K562 (cell line): ENCODE data around the gene RPS4Y1. TPM values are rescaled to one million over a fixed set of nuclear protein-coding genes. Genes with fewer than 3 reads are reported as not detected.

Experiments used
- CUX1 ChIP-seq: fragments of 200-800 bp; sonication (Bioruptor generic); IDR thresholded peaks from 2 replicates; pipeline ENCODE4 v1.6.1; 2016; ENCODE audit warnings: missing genetic modification characterization, missing compliant biosample characterization
- MED1 ChIP-seq: sonication (generic); formaldehyde crosslinking; IDR thresholded peaks from 2 replicates; pipeline ENCODE4 v1.8.1; 2023; ENCODE audit warnings: missing genetic modification reagents, borderline replicate concordance
- ZMIZ1 ChIP-seq, 2 experiments: fragments of 150-350 bp in 1 of 2; IDR thresholded peaks; 2 replicates each; pipeline ENCODE4 v1.6.1; 2012 to 2016; ENCODE audit warnings: low read depth in 2 of 2, low read length in 2 of 2, mild to moderate bottlenecking in 1 of 2, moderate library complexity in 1 of 2
- polyA plus RNA-seq, 8 experiments: library from polyadenylated mRNA; depleted of rRNA in 4 of 8; stranded (reverse) in 5 of 8; unstranded in 3 of 8; fragments of >200 nt; fragmentation: Nextera tagmentation in 2 of 8; fragmentation: Illumina TruSeq in 1 of 8; extraction: Ambion mirVana in 2 of 8; extraction: Trizol in 1 of 8; gene quantifications; 2 replicates each; pipeline versions ENCODE4 v1.2.1 to v1.2.3, GENCODE V29; 2011 to 2014; ENCODE audit warnings: inconsistent platforms in 1 of 8, missing spikeins in 1 of 8
- total RNA-seq, 7 experiments: library from RNA; depleted of rRNA in 6 of 7; stranded (reverse); fragments of >200 nt in 6 of 7; fragmentation: Illumina TruSeq in 2 of 7; extraction: Trizol in 2 of 7; gene quantifications; 2 replicates each; pipeline versions ENCODE4 v1.2.1 to v1.2.3, GENCODE V29; 2011 to 2021; ENCODE audit warnings: low replicate concordance in 1 of 7
- TF ChIP-seq, protein P1 (sequence below): fragments of 450-650 bp; IDR thresholded peaks from one replicate; pipeline ENCODE4 v1.6.1; 2018; ENCODE audit warnings: mild to moderate bottlenecking, moderate library complexity; ENCODE audit not compliant: partially characterized antibody
- TF ChIP-seq, protein P2 (sequence below), 2 experiments: fragments of 450-650 bp; IDR thresholded peaks; 2 replicates each; pipeline ENCODE4 v1.6.1; 2016

Gene RPS4Y1
- total and polyA plus RNA-seq, 9 of the 15 experiments (the other 6 are each of a cell fraction or from before 2014, with no cell fraction given), result 0.40 TPM; not detected in 8

DNA sequence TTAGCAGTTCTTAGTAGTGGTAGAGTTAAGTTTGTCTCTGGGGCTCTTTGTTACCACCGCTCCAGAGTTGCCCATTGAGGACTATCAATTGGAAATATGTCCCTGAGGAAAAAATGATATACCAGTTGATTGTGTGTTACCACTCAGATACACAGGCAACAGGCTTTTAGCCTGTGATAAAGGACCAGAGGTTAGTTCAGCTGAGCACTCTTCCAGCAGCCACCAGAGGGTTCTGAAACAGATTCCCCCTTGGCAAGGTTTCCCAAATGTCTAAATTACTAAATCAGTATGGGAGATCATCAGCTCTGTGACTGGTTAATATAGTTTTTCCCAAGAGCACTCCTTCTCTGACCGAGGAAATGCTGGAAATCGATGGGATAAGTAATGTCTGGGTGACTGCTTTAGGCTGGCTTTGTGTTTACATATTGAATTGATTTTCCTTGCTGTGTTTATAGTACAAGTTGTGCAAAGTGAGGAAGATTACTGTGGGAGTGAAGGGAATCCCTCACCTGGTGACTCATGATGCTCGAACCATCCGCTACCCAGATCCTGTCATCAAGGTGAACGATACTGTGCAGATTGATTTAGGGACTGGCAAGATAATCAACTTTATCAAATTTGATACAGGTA is 12.9 kb downstream of the RPS4Y1 start (continued):
- no peak for TF ChIP-seq ZMIZ1 (IDR thresholded peaks at IDR 0.05; ENCODE audit: low read depth in 2 of 2, low read length in 2 of 2)
- no peak for TF ChIP-seq CUX1 (CRISPR knock-in tag)
- TF ChIP-seq, protein P1, sequence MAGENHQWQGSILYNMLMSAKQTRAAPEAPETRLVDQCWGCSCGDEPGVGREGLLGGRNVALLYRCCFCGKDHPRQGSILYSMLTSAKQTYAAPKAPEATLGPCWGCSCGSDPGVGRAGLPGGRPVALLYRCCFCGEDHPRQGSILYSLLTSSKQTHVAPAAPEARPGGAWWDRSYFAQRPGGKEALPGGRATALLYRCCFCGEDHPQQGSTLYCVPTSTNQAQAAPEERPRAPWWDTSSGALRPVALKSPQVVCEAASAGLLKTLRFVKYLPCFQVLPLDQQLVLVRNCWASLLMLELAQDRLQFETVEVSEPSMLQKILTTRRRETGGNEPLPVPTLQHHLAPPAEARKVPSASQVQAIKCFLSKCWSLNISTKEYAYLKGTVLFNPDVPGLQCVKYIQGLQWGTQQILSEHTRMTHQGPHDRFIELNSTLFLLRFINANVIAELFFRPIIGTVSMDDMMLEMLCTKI, result no peak
- TF ChIP-seq MED1 (CRISPR knock-in tag), result no peak
- TF ChIP-seq, protein P2, sequence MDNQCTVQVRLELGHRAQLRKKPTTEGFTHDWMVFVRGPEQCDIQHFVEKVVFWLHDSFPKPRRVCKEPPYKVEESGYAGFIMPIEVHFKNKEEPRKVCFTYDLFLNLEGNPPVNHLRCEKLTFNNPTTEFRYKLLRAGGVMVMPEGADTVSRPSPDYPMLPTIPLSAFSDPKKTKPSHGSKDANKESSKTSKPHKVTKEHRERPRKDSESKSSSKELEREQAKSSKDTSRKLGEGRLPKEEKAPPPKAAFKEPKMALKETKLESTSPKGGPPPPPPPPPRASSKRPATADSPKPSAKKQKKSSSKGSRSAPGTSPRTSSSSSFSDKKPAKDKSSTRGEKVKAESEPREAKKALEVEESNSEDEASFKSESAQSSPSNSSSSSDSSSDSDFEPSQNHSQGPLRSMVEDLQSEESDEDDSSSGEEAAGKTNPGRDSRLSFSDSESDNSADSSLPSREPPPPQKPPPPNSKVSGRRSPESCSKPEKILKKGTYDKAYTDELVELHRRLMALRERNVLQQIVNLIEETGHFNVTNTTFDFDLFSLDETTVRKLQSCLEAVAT (IDR thresholded peaks at IDR 0.05), result no peak
